Measurements from ENCODE around the gene ATP23.

GRCh38 chr12:57892232-57892972, 49.0 kb upstream of the ATP23 start:
- no peak for TF ChIP-seq CTCF (conservative IDR thresholded peaks at IDR 0.05; ENCODE audit: low read length)
- TF ChIP-seq EZH2phosphoT487 (IDR thresholded peaks at IDR 0.05; ENCODE audit: borderline replicate concordance): no peak
